ENCODE data around the gene ANGPTL1. TPM values are rescaled to one million over a fixed set of nuclear protein-coding genes. Genes with fewer than 3 reads are reported as not detected.

The ANGPTL1 gene, protein sequence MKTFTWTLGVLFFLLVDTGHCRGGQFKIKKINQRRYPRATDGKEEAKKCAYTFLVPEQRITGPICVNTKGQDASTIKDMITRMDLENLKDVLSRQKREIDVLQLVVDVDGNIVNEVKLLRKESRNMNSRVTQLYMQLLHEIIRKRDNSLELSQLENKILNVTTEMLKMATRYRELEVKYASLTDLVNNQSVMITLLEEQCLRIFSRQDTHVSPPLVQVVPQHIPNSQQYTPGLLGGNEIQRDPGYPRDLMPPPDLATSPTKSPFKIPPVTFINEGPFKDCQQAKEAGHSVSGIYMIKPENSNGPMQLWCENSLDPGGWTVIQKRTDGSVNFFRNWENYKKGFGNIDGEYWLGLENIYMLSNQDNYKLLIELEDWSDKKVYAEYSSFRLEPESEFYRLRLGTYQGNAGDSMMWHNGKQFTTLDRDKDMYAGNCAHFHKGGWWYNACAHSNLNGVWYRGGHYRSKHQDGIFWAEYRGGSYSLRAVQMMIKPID
- not detected in 2 replicates for total RNA-seq (2014; rRNA removed; shearing (Covaris generic); ENCODE audit: low replicate concordance)

DNA sequence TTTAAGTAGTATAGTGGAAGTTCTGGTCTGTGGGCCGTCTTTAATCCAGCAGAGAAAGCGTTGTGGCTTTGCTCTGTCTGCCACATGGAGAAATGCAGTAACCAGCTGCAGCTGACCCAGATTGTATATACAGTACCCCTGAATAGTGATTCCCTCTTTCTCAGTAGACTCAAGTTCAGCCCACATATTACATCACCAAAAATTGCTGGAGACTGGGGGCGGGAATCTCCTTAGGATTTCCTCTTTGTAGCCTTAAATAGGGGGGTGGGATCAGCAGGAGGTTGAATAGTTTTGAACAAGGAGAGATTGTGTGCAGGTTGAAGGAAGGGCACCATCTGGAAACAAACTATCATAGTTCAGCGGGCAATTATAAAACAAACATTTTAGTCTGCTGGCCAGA, at the start of gene ANGPTL1:
TSS of gene ANGPTL1 (minus strand) at position 134 of the 400 bp plus-strand sequence. CDS start 5,301 bp downstream, outside the sequence.
- in situ Hi-C loops (cut with HindIII; ENCODE audit: low pct_unique_long_range_greater_than_20kb, low sequenced_read_pairs): no loop called here
- DNase-seq (ENCODE audit: low read depth): no peak

DNA sequence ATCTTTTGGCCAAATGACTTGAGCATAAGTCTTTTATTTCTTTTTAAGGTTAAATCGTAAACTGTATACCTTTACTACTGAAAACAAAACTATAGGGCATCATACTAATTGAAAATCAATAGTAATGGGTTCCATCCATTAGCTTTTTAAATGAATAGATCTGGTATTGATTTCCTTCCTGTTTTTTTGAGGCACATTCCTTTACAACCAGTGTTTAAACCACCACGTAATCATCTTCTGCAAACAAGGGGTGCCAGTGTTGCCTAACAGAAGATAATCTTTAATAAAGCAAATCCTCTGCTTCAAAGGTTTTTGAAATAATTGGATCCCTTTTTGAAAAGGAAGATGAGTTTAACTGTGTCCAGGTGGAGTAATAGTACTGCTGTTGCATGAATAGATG, 48.7 kb upstream of the ANGPTL1 start:
- no peak for DNase-seq (ENCODE audit: low read depth)
- in situ Hi-C loops (cut with HindIII; ENCODE audit: low pct_unique_long_range_greater_than_20kb, low sequenced_read_pairs): no loop called here

DNA sequence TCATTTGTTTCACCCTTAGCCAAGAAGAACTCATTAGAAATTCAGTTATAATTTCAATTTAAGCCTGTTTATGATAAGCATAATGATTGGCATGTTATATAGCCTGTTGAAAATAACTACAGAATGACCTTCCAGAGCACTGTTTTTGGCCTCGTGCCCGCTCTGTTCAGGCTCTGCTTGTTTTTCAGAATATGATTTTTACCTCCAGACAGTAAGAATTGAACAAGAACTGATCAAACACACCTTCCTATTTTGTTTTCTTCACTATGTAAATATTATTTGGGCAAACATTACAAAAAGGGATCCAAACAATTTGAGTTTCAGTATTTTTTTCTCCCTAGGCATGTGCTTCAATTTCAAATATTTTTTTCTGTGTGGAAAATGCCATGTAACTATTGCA, 48.1 kb upstream of the ANGPTL1 start:
- in situ Hi-C loops (cut with HindIII; ENCODE audit: low pct_unique_long_range_greater_than_20kb, low sequenced_read_pairs): no loop called here

DNA sequence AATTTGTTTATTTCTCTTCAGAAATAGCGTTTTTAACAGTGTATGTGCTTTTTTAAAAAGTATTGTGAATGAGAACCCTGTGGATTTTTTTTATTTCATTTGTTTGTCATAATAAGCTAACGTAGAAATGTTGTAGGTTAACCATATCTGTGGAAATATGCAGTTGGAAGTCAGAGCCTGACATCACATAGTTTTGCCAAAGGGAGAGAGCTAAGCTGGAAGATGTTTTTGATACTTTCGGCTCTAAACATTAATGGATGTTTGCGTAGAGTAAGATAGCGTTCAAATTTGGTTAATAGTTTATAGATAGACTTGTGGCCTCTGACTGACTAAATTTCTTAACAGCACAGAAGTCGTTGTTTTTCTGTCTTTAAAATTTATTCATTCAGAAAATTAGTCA, 47.4 kb upstream of the ANGPTL1 start:
- in situ Hi-C loops (cut with HindIII; ENCODE audit: low pct_unique_long_range_greater_than_20kb, low sequenced_read_pairs): no loop called here
- DNase-seq (ENCODE audit: low read depth): no peak

More for the DNA sequence above, 48.1 kb upstream of the ANGPTL1 start:
- DNase-seq (ENCODE audit: low read depth): no peak

DNA sequence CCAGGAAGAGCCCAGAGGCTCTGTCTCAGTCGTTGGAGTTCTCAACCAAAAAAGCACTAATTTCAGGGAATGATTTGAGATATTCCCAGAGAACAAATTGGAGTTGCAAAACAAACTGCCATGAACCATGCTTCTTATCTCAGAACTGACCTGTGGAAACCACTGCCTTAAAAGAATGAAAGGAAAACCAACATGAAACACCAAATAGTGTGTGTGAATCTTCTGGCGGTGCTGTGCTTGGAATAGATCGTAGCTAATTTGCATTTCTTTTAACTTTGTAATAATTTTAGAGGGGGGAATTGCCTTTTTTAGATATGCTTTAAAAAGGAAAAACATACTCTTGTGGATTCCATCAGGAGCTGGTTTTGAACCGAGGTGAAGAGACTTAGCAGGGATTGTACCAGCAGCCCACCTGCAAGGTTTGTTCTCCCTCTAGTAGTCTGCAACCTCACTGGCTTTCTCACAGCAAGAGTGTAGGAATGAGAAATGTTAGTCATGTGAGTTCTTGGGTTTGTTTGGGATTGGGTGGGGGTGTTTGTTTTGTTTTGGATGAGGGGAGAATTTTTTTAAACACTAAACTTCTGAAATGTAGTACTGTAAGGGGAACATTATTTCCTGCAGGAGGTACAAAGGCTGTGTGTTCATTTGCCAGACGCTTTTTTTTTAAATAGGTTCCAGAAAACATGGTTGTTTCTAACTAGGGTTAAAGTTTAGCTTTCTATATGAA, 45.7 kb upstream of the ANGPTL1 start:
- no peak for DNase-seq (ENCODE audit: low read depth)

DNA sequence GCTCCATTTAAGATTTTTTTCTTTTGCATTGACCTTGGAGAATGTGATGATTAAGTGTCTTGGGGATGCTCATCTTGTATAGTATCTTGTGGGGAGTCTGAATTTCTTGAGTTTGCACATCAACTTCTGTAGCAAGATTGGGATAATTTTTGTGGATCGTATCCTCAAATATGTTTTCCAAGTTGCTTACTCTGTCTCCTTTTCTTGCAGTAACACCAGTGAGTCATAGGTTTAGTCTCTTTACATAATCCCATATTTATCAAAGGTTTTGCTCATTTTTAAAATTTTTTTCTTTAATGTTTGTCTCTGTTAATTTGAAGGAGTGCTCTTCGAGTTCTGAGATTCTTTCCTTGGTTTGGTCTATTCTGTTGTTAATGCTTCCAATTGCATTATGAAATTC, 41.7 kb upstream of the ANGPTL1 start:
- DNase-seq (ENCODE audit: low read depth): no peak
- in situ Hi-C loops (cut with HindIII; ENCODE audit: low pct_unique_long_range_greater_than_20kb, low sequenced_read_pairs): no loop called here

More for the DNA sequence above, 45.7 kb upstream of the ANGPTL1 start:
- in situ Hi-C loops (cut with HindIII; ENCODE audit: low pct_unique_long_range_greater_than_20kb, low sequenced_read_pairs): no loop called here

DNA sequence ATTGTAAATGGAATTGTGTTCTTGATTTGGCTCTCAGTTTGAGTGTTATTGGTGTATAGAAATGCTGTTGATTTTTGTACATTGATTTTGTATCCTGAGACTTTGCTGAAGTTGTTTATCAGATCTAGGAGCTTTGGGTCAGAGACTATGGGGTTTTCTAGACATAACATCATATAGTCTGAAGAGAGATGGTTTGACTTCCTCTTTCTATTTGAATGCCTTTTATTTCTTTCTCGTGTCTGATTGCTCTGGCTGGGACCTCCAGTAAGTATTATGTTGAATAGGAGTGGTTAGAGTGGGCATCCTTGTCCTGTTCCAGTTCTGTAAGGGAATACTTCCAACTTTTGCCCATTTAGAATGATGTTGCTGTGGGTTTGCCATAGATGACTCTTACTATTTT, 39.1 kb upstream of the ANGPTL1 start:
- in situ Hi-C loops (cut with HindIII; ENCODE audit: low pct_unique_long_range_greater_than_20kb, low sequenced_read_pairs): no loop called here
- DNase-seq (ENCODE audit: low read depth): no peak

DNA sequence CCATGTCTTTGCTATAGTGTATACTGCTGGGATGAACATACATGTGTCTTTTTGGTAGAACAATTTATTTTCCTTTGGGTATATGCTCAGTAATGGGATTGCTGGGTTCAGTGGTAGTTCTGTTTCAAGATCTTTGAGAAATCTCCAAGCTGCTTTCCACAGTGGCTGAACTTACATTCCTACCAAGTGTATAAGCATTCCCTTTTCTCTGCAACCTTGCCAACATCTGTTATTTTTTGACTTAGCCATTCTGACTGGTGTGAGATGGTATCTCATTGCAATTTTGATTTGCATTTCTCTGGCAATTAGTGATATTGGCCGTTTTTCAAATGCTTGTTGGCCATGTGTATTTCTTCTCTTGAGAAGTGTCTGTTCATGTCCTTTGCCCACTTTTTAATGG, 37.5 kb upstream of the ANGPTL1 start:
- in situ Hi-C loops (cut with HindIII; ENCODE audit: low pct_unique_long_range_greater_than_20kb, low sequenced_read_pairs): no loop called here
- no peak for DNase-seq (ENCODE audit: low read depth)

DNA sequence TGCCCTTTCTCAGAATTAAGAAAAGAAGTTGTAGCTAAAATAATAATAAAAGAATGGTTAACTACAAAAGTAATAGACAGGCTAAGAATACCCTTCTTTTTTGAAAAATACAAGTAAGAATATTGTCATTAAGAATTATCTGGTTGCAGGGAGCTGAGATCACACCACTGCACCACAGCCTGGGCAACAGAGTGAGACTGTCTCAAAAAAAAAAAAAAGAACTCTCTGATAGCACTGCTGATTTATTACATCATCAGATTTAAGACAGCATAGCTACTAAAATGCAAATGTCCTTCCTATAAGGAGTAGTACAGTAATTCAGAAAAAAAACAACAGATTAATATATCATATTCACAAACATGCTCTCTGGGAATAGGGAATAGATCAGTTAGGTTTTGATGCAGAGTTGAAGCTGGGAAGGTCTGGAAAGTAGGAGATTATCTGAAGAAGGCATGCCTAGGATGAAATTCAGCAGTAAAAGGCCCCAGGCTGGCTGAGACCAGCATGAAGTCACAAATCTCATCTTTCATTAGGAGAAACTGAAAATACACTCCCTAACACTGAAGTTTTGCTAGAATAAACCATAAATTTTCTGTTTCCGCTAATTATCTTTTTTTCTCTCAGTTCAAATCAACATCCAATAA, 30.7 kb upstream of the ANGPTL1 start:
- no peak for DNase-seq (ENCODE audit: low read depth)
- in situ Hi-C loops (cut with HindIII; ENCODE audit: low pct_unique_long_range_greater_than_20kb, low sequenced_read_pairs): no loop called here

DNA sequence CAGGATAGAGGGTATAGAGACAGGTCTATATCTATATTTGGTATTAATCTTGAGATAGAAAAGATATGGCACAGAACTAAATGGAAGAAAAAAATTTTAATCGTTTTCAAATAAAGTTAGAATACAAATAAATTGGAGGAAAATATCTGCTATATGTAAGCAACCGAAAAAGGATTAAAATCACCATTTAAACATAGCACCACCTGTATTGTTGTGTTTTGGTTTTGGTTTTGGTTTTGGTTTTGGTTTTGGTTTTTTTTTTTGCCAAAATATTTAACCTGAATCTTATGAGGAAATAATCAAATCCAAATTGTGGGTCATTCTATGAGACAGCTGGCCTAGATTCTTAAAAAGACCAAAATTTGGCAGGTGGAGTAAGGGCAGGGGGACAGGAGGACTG, 28.5 kb upstream of the ANGPTL1 start:
- in situ Hi-C loops (cut with HindIII; ENCODE audit: low pct_unique_long_range_greater_than_20kb, low sequenced_read_pairs): no loop called here
- DNase-seq (ENCODE audit: low read depth): no peak

DNA sequence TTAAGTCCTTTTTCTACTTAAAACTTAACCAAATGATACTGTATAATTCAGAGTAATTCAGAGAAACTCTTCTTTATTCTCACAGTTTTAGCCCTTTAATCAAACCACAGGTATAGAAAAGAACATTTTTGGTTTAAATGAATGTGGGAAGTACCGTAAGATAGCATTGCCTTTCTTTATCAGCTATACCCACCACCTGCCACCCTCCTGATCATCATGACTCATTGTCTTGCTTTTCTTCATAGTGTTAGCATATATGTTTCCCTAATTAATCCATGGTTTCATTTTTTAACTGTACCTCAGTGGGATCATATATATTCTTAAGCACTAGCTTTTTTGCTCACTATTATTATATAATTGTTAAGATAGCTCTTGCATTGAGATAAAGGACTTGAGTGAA, 27.5 kb upstream of the ANGPTL1 start:
- no peak for DNase-seq (ENCODE audit: low read depth)
- in situ Hi-C loops (cut with HindIII; ENCODE audit: low pct_unique_long_range_greater_than_20kb, low sequenced_read_pairs): no loop called here

DNA sequence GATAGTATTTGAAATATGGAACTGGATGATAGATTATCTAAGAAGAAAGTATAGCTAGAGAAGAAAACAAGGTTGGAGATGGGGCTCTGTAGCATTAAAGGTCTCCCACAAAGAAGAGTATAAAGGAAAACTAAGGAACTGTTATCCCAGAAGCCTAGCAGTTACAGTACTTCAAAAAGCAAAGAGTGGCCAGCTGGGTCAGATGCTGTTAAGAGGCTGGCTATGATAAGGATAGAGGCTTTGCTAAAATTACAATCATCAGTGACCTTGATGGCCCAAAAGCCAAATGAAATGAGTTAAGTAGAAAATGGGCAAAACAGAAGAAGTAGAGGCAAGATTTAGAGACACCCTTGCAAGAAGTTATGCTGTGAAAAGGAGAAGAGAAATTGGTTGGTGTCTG, 25.1 kb upstream of the ANGPTL1 start:
- in situ Hi-C loops (cut with HindIII; ENCODE audit: low pct_unique_long_range_greater_than_20kb, low sequenced_read_pairs): no loop called here
- DNase-seq (ENCODE audit: low read depth): no peak

DNA sequence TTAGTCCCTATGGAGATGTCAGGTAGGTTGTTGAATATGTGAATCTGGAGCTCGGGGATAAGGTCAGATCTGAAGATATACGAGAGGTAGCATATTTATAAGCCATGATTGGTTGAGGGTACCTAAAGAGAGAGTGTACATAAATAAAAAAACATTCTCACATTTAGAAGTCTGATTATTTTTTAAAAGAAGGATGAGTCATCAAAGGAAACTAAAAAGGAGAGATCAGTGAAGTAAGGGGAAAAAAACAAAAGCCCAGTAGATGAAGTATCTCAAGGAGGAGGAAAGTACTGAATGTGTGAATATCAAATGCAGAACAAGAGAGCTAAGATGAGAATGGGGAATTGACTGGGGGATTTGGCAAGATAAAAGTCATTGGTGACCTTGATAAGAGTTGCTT, 15.7 kb upstream of the ANGPTL1 start:
- in situ Hi-C loops (cut with HindIII; ENCODE audit: low pct_unique_long_range_greater_than_20kb, low sequenced_read_pairs): no loop called here
- DNase-seq (ENCODE audit: low read depth): no peak

DNA sequence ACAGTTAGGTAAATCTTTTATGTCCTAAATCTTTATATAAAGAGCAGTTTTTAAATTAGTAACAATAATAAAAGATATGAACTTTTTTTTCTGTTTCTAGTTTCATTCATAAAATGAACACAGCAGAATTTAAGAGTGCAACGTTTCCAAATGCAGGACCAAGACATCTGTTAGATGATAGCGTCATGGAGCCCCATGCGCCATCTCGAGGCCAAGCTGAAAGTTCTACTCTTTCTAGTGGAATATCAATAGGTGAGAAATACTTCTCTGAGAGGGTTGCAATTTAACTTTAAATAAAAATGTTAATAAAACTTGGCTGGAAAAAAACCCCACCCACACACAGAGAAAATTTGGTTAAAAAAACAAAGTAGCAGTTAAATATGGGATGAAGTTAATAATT, 15.0 kb upstream of the ANGPTL1 start:
- no peak for DNase-seq (ENCODE audit: low read depth)
- in situ Hi-C loops (cut with HindIII; ENCODE audit: low pct_unique_long_range_greater_than_20kb, low sequenced_read_pairs): no loop called here

DNA sequence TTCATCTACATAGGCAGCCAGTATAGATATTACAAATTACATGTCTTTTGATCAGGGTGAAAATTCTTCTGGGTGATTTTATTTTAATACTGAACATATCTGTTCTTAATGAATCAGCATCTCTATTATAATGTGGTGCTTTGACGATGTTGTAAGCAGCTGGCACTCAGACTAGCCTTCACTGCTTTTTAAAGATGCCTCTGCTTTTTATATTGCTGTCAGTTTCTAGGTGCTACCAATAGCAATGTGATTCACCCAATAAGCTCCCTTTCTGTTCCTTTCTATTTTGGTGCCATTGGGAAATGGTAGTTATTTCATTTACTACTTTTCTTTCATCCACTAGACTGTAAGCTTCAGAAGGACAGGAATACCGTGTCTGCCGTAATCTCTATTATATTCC, 11.1 kb upstream of the ANGPTL1 start:
- in situ Hi-C loops (cut with HindIII; ENCODE audit: low pct_unique_long_range_greater_than_20kb, low sequenced_read_pairs): no loop called here
- no peak for DNase-seq (ENCODE audit: low read depth)

DNA sequence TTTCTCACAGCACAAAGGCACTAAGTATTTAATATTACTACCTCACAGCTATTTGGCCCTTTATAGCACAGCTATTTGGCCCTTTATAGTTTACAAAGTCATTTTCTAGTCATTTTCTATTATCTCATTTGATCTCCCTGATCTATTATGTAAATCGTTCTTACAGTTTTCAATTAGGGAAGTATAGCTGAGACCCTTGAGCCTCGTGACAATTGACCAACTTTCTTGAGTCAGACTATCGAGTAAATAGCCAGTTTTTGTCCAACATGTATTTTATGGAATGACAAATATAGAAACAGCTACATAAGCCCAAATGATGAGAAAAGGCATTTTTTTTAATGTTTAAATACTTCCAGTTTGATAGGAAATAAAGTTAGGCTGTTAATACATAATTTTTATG, 7.0 kb upstream of the ANGPTL1 start:
- no peak for DNase-seq (ENCODE audit: low read depth)
- in situ Hi-C loops (cut with HindIII; ENCODE audit: low pct_unique_long_range_greater_than_20kb, low sequenced_read_pairs): no loop called here

DNA sequence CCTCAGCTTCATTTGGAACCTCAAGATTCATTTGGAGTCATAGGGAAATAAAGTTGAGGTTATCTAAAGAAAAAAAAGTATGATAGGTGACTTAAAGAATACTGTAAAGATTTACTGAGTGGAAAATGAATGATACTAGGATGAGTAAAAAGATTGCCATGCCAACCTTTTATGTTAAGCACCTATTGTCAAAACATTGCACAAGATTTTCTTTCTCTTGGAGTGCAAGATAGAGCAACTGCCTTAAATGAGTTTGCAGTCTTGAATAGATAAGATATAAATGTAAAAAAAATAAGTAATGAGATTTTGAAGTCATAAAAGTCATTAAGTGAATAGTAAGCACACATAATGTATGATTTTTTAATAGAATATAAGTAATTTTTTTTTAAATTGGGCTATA, 5.1 kb upstream of the ANGPTL1 start:
- DNase-seq (ENCODE audit: low read depth): no peak
- in situ Hi-C loops (cut with HindIII; ENCODE audit: low pct_unique_long_range_greater_than_20kb, low sequenced_read_pairs): no loop called here

DNA sequence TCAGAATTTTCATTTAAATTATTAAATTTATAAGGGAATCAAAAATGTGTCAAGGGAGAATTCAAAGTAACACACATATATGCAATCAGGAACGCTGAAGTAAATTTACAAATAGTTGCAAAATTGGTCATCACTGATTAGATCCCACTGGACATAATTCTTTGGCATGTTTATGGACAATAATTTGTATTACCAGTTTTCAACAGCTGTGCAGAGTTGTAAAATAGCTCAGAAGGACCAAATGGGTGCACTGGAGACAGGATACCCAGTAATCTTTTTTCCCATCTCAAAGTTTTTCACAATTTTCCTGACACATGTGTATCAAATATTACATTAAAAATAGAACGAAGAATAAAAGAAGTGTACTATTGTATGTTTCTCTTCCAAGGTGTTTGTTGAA, 4.1 kb upstream of the ANGPTL1 start:
- in situ Hi-C loops (cut with HindIII; ENCODE audit: low pct_unique_long_range_greater_than_20kb, low sequenced_read_pairs): no loop called here
- no peak for DNase-seq (ENCODE audit: low read depth)
